ENCODE results near the gene LHFPL5. TPM values are rescaled to one million over a fixed set of nuclear protein-coding genes. Genes with fewer than 3 reads are reported as not detected.
A peak's percentile ranks its signal among the peaks of the same experiment; 100 is the strongest.

The LHFPL5 gene
- total and polyA plus RNA-seq, 2 of the 8 experiments (the other 6 are each of a cell fraction or from before 2014, with no cell fraction given): 0.03 TPM; not detected in 1

GRCh38 chr6:35795453-35796071 is 9.6 kb upstream of the LHFPL5 start:
- no peak overlapping the region for H3K14ac ChIP-seq (ENCODE audit: insufficient read length)
- 0 out of 2 replicates have a peak overlapping the region, but pooled peaks have one; percentile 32 for H2BK12ac ChIP-seq (ENCODE audit: low read depth, low read length)
- no peak overlapping the region for H3K56ac ChIP-seq (replicated peaks; ENCODE audit: insufficient read length, low read depth, low read length)
- FAIRE-seq (no peak), DNase-seq (ENCODE audit: low read depth in 1 of 2, low spot score in 2 of 2) (no peak)
- H3K4me1 ChIP-seq (replicated peaks in 1 of 4; ENCODE audit: control insufficient read depth in 3 of 4, insufficient read depth in 4 of 4, low read length in 3 of 4): peaks cover 0 to 7% (median 5%) of the 10 kb centered on the region in 4 experiments; a peak in 4 of 7 replicates
- H3K9me3 ChIP-seq (ENCODE audit: insufficient read depth in 2 of 2, low read depth in 1 of 2, low read length in 1 of 2): no peaks in the 10 kb centered on the region
- no peak overlapping the region for H2BK20ac ChIP-seq (ENCODE audit: low read length)
- H2BK120ac ChIP-seq (replicated peaks; ENCODE audit: low read depth, low read length): no peak overlapping the region
- no peak overlapping the region for H3K4ac ChIP-seq (replicated peaks; ENCODE audit: insufficient read length, low read depth, low read length)
- ChIA-PET CTCF (ENCODE audit: partially characterized antibody) (interaction anchor here (1.0 to 4.9 kb wide), 3 partner anchors 9 to 454 kb away, joined by 3 to 27 read pairs (median 4); partner anchors contain the start of gene PPARD), POLR2A (ENCODE audit: partially characterized antibody) (interaction anchor here (0.6 to 0.7 kb wide), 2 partner anchors 309 to 625 kb away, joined by 3 to 4 read pairs; no protein-coding TSS in a partner anchor)
- H3K79me2 ChIP-seq (ENCODE audit: control insufficient read depth in 1 of 2, insufficient read depth in 2 of 2, low read length in 2 of 2): no peaks in the 10 kb centered on the region
- no peaks in the 10 kb centered on the region for H4K20me1 ChIP-seq (replicated peaks in 1 of 2; ENCODE audit: control insufficient read depth in 1 of 2, insufficient read depth in 2 of 2, low read length in 2 of 2)
- H3K79me1 ChIP-seq (ENCODE audit: low read depth, low read length): no peaks in the 10 kb centered on the region
- H3K23me2 ChIP-seq (ENCODE audit: low read depth, low read length): no peaks in the 10 kb centered on the region
- no peaks in the 10 kb centered on the region for H3K36me3 ChIP-seq (ENCODE audit: control insufficient read depth in 2 of 4, insufficient read depth in 4 of 4, low read length in 3 of 4)
- H3K4me3 ChIP-seq (ENCODE audit: extremely low read depth in 1 of 4, insufficient read depth in 2 of 4, low read depth in 3 of 4, low read length in 4 of 4): no peak overlapping the region
- H2BK15ac ChIP-seq (ENCODE audit: low read length): no peak overlapping the region
- no peak overlapping the region for H3K18ac ChIP-seq (ENCODE audit: extremely low read depth, low read length)
- no peak overlapping the region for H4K91ac ChIP-seq (replicated peaks; ENCODE audit: insufficient read length, low read length)
- H3K23ac ChIP-seq (ENCODE audit: insufficient read length): no peak overlapping the region
- H4K8ac ChIP-seq (ENCODE audit: extremely low read depth, insufficient read depth, low read length): no peak overlapping the region; the same call in 1 of the 2 replicates
- no peak overlapping the region for H3K9ac ChIP-seq (replicated peaks in 1 of 4; ENCODE audit: extremely low read depth in 1 of 4, low read depth in 3 of 4, low read length in 3 of 4)
- H3K4me2 ChIP-seq (ENCODE audit: insufficient read depth in 1 of 2, low read depth in 2 of 2, low read length in 2 of 2): no peak overlapping the region
- no peaks in the 10 kb centered on the region for H3K27me3 ChIP-seq (replicated peaks in 1 of 4; ENCODE audit: control insufficient read depth in 3 of 4, extremely low read depth in 1 of 4, insufficient read depth in 3 of 4, low read length in 3 of 4)
- H2AK5ac ChIP-seq (ENCODE audit: low read depth, low read length): no peak overlapping the region; the same call in 1 of the 2 replicates
- H2AFZ ChIP-seq (ENCODE audit: low read length): no peak overlapping the region
- 95% methylated on average over 11 of the region's 11 CpGs; no CpG with 5 or more reads in 1 of the 2 experiments for WGBS, 2 experiments (ENCODE audit: extremely low coverage in 1 of 2, insufficient coverage in 1 of 2, insufficient read length in 1 of 2, insufficient replicate concordance in 2 of 2, low coverage in 1 of 2, low lambda C conversion rate in 2 of 2, missing lambda C conversion rate in 1 of 2)
- H2BK5ac ChIP-seq (ENCODE audit: low read depth, low read length): no peak overlapping the region
- no peak overlapping the region for H3K27ac ChIP-seq (ENCODE audit: low read depth, low read length)
- peak overlapping the region; percentile 22 for H4K5ac ChIP-seq (ENCODE audit: insufficient read length, low read depth, low read length)
- TF ChIP-seq FOSL1 (IDR thresholded peaks at IDR 0.05; ENCODE audit: insufficient read depth, low read depth, low read length) (no peak), RNF2 (IDR thresholded peaks at IDR 0.05; ENCODE audit: borderline replicate concordance, low read depth, low read length, missing control alignments, poor library complexity, severe bottlenecking) (no peak), EP300 (IDR thresholded peaks at IDR 0.05; ENCODE audit: borderline replicate concordance in 1 of 2, low read depth in 2 of 2, low read length in 2 of 2) (no peak), CHD2 (IDR thresholded peaks at IDR 0.05; ENCODE audit: low read length) (no peak), BACH1 (IDR thresholded peaks at IDR 0.05; ENCODE audit: low read length) (no peak), POU5F1 (IDR thresholded peaks at IDR 0.05; ENCODE audit: low read depth, low read length) (no peak), RFX5 (IDR thresholded peaks at IDR 0.05; ENCODE audit: borderline replicate concordance, low read depth, low read length) (no peak), NANOG (IDR thresholded peaks at IDR 0.05; ENCODE audit: insufficient read depth, low read depth, low read length, poor library complexity, severe bottlenecking) (no peak), CREB1 (IDR thresholded peaks at IDR 0.05) (no peak), KDM1A (IDR thresholded peaks at IDR 0.05; ENCODE audit: borderline replicate concordance, low read length) (no peak), POLR2A (IDR thresholded peaks at IDR 0.05; ENCODE audit: control extremely low read depth in 1 of 2, low read depth in 2 of 2, low read length in 2 of 2) (no peak)
- TF ChIP-seq, protein P1, sequence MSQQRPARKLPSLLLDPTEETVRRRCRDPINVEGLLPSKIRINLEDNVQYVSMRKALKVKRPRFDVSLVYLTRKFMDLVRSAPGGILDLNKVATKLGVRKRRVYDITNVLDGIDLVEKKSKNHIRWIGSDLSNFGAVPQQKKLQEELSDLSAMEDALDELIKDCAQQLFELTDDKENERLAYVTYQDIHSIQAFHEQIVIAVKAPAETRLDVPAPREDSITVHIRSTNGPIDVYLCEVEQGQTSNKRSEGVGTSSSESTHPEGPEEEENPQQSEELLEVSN (IDR thresholded peaks at IDR 0.05): no peak

Data from H1 (cell line).